Tibial nerve (tissue), 4 donors: ENCODE measurements around the gene WDR88. TPM values are rescaled to one million over a fixed set of nuclear protein-coding genes. Genes with fewer than 3 reads are reported as not detected.

Experiments
- DNase-seq, 2 donors: peaks; one replicate each; pipeline ENCODE4 v3.0.0-alpha.2; 2019; ENCODE audit warnings: low spot score in 2 of 2
- H3K27ac ChIP-seq, 4 donors: fragments of 200-600 bp; sonication (generic) in 3 of 4; one replicate each; pipeline ENCODE4 v1.5.1; 2017 to 2019; ENCODE audit warnings: mild to moderate bottlenecking in 1 of 4
- H3K27me3 ChIP-seq, 2 donors: fragments of 200-600 bp; sonication (generic) in 1 of 2; one replicate each; pipeline versions ENCODE4 v1.5.1 to v1.6.0; 2017 to 2019
- H3K36me3 ChIP-seq, 3 donors: fragments of 200-600 bp; sonication (generic); one replicate each; pipeline ENCODE4 v1.5.1; 2018 to 2019
- H3K4me1 ChIP-seq, 4 donors: fragments of 200-600 bp; sonication (generic) in 3 of 4; one replicate each; pipeline ENCODE4 v1.5.1; 2017 to 2019
- H3K4me3 ChIP-seq, 4 donors: fragments of 200-600 bp; sonication (generic) in 3 of 4; one replicate each; pipeline ENCODE4 v1.5.1; 2017 to 2019; ENCODE audit warnings: mild to moderate bottlenecking in 1 of 4, moderate library complexity in 1 of 4
- H3K9me3 ChIP-seq, 4 donors: fragments of 200-600 bp; sonication (generic) in 3 of 4; one replicate each; pipeline ENCODE4 v1.5.1; 2017 to 2019
- CTCF ChIP-seq, 5 experiments: fragments of 200-600 bp in 3 of 5; fragments of 450-650 bp in 2 of 5; sonication (generic) in 3 of 5; IDR thresholded peaks; one replicate each; pipeline ENCODE4 v1.5.1; 2016 to 2019; ENCODE audit warnings: antibody characterized with exemption in 5 of 5, mild to moderate bottlenecking in 3 of 5, moderate library complexity in 2 of 5
- EP300 ChIP-seq, 2 donors: sonication (generic); formaldehyde crosslinking; IDR thresholded peaks; one replicate each; pipeline ENCODE4 v1.6.1; 2017; ENCODE audit warnings: antibody characterized with exemption in 2 of 2, mild to moderate bottlenecking in 1 of 2
- POLR2A ChIP-seq, 2 donors: fragments of 450-650 bp; IDR thresholded peaks; one replicate each; pipeline ENCODE4 v1.6.1; 2017; ENCODE audit warnings: antibody characterized with exemption in 2 of 2, mild to moderate bottlenecking in 2 of 2, moderate library complexity in 2 of 2
- WGBS, 2 donors: methylation state at CpG; one replicate each; pipeline ENCODE4 v1.1.5; 2018; 5-methylcytosine and 5-hydroxymethylcytosine counted together
- total RNA-seq, 4 donors: library from RNA; depleted of rRNA; stranded (reverse); fragments of >200 nt; gene quantifications; one replicate each; pipeline ENCODE4 v1.1.0, GENCODE V29; 2016

WDR88 gene
- total RNA-seq, 4 donors from 2014 or later, result not detected

GRCh38 chr19:33204136-33204973 is 72.4 kb downstream of the WDR88 start:
- no peaks in the 10 kb centered on the region for H3K27me3 ChIP-seq
- H3K36me3 ChIP-seq, result peaks cover 0 to 75% (median 0%) of the 10 kb centered on the region in 3 donors
- TF ChIP-seq EP300 (IDR thresholded peaks at IDR 0.05), result no peak
- no peak for TF ChIP-seq CTCF (IDR thresholded peaks at IDR 0.05)
- no peak for TF ChIP-seq POLR2A (IDR thresholded peaks at IDR 0.05)
- WGBS, 2 donors, result 90 to 91% methylated on average over 31 to 32 of the region's 32 CpGs
- H3K9me3 ChIP-seq, result no peaks in the 10 kb centered on the region
- peaks cover 0 to 7% (median 0%) of the 10 kb centered on the region in 4 donors for H3K4me1 ChIP-seq
- H3K4me3 ChIP-seq, result no peak overlapping the region
- no peak overlapping the region for H3K27ac ChIP-seq
- no peak for DNase-seq

GRCh38 chr19:33205110-33205509 is 73.2 kb downstream of the WDR88 start:
- TF ChIP-seq POLR2A (IDR thresholded peaks at IDR 0.05), result no peak
- TF ChIP-seq EP300 (IDR thresholded peaks at IDR 0.05), result no peak
- TF ChIP-seq CTCF (IDR thresholded peaks at IDR 0.05), result no peak
- peaks cover 0 to 68% (median 0%) of the 10 kb centered on the region in 3 donors for H3K36me3 ChIP-seq
- WGBS, 2 donors, result 91 to 93% methylated on average over 15 to 18 of the region's 27 CpGs
- H3K4me3 ChIP-seq, result no peak overlapping the region
- no peaks in the 10 kb centered on the region for H3K27me3 ChIP-seq
- no peaks in the 10 kb centered on the region for H3K9me3 ChIP-seq
- peaks cover 0 to 13% (median 0%) of the 10 kb centered on the region in 4 donors for H3K4me1 ChIP-seq
- H3K27ac ChIP-seq, result no peak overlapping the region
- no peak for DNase-seq

- Histone ChIP-seq H3K27me3 (no peaks in the 10 kb centered on the region), H3K4me3 (no peak overlapping the region), H3K27ac (no peak overlapping the region), H3K36me3 (peaks cover 0 to 64% (median 0%) of the 10 kb centered on the region in 3 donors), H3K4me1 (peaks cover 0 to 13% (median 0%) of the 10 kb centered on the region in 4 donors), H3K9me3 (no peaks in the 10 kb centered on the region)
- DNase-seq, result no peak
- WGBS, 2 donors, result 91 to 95% methylated on average over 14 to 51 of the region's 64 CpGs
- TF ChIP-seq EP300 (IDR thresholded peaks at IDR 0.05) (no peak), POLR2A (IDR thresholded peaks at IDR 0.05) (no peak), CTCF (IDR thresholded peaks at IDR 0.05) (no peak)
Measured at GRCh38 chr19:33205531-33206260, 73.8 kb downstream of the WDR88 start.

DNA sequence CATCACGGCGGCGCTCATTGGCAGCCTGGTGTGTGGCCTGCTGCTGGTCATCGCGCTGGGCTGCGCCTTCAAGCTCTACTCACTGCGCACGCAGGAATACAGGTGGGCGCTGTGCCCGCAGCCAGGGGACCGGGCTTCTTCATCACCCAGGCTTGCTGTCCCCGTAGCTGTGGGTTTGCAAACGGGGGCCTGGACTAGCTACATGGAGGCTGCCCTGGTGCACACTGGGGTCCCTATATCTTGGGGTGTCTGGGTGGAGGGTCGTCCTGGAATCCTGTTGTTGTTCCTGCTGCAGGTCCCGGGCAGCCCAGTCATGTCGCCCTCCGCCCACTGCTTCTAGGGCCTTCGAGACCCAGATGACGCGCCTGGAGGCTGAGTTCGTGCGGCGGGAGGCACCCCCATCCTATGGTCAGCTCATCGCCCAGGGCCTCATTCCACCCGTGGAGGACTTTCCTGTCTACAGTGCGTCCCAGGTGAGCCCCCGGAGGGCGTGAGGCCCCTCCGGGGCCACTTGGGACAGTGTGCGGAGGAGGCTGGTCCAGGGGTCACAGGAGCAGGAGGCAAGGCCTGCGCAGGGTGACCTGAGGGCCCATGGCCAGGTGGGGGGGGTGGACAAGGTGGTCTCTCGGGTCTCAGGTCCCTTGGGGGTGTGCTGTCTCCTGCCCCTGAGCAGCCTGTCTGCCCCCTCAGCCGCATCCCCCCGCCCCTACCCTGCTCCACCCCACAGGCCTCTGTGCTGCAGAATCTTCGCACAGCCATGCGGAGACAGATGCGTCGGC is 74.5 kb downstream of the WDR88 start:
- no peak overlapping the region for H3K4me3 ChIP-seq
- peaks cover 0 to 13% (median 0%) of the 10 kb centered on the region in 4 donors for H3K4me1 ChIP-seq
- H3K27ac ChIP-seq, result no peak overlapping the region
- H3K9me3 ChIP-seq, result no peaks in the 10 kb centered on the region
- peaks cover 0 to 58% (median 0%) of the 10 kb centered on the region in 3 donors for H3K36me3 ChIP-seq
- H3K27me3 ChIP-seq, result no peaks in the 10 kb centered on the region
- 87 to 95% methylated on average over 30 of the region's 38 CpGs for WGBS, 2 donors
- TF ChIP-seq EP300 (IDR thresholded peaks at IDR 0.05), result no peak
- TF ChIP-seq CTCF (IDR thresholded peaks at IDR 0.05), result no peak
- no peak for TF ChIP-seq POLR2A (IDR thresholded peaks at IDR 0.05)
- no peak for DNase-seq
